OCI-LY3 (cell line): ENCODE data around the gene OSCP1.

Source experiments
- H2AFZ ChIP-seq: fragments of 200-600, 300-600 bp; shearing (Covaris generic); 2 replicates; pipeline ENCODE4 v1.6.0; 2014; ENCODE audit warnings: antibody characterized with exemption, low read depth, low read length
- H3K27ac ChIP-seq: fragments of 200-600, 300-600 bp; sonication (generic); 2 replicates; pipeline ENCODE4 v1.5.1; 2014; ENCODE audit warnings: mild to moderate bottlenecking, low read length, moderate library complexity, mixed read lengths
- H3K27me3 ChIP-seq: fragments of 200-600, 300-600 bp; sonication (generic); 2 replicates; pipeline ENCODE4 v1.6.1; 2014; ENCODE audit warnings: low read depth, low read length, mixed read lengths
- H3K36me3 ChIP-seq: fragments of 200-600, 300-600 bp; sonication (generic); replicated peaks from 2 replicates; pipeline ENCODE3; 2014; ENCODE audit warnings: low read depth, low read length, mixed read lengths
- H3K4me1 ChIP-seq: fragments of 300-600, 200-600 bp; sonication (generic); 2 replicates; pipeline ENCODE4 v1.6.1; 2014; ENCODE audit warnings: low read length, mixed read lengths
- H3K4me2 ChIP-seq: fragments of 200-600, 300-600 bp; sonication (generic); 2 replicates; pipeline ENCODE4 v1.6.1; 2014; ENCODE audit warnings: low read length, mixed read lengths
- H3K4me3 ChIP-seq: fragments of 300-600, 200-600 bp; sonication (generic); 2 replicates; pipeline ENCODE4 v1.5.1; 2014; ENCODE audit warnings: antibody characterized with exemption, mild to moderate bottlenecking, low read length, moderate library complexity
- H3K79me2 ChIP-seq: fragments of 300-600, 200-600 bp; shearing (Covaris generic); 2 replicates; pipeline ENCODE4 v1.6.1; 2014; ENCODE audit warnings: mild to moderate bottlenecking, low read length, mixed read lengths
- H3K9ac ChIP-seq: fragments of 300-600, 200-600 bp; shearing (Covaris generic); 2 replicates; pipeline ENCODE4 v1.6.0; 2014; ENCODE audit warnings: mild to moderate bottlenecking, low read length, moderate library complexity
- H3K9me3 ChIP-seq: fragments of 200-600, 300-600 bp; shearing (Covaris generic); 2 replicates; pipeline ENCODE4 v1.6.1; 2014; ENCODE audit warnings: low read length, mixed read lengths; ENCODE audit not compliant: insufficient read depth
- H4K20me1 ChIP-seq: fragments of 200-600, 300-600 bp; sonication (generic); 2 replicates; pipeline ENCODE4 v1.6.1; 2016; ENCODE audit warnings: low read length, mixed read lengths; ENCODE audit not compliant: insufficient read depth
- EZH2phosphoT487 ChIP-seq: fragments of 200-600 bp; shearing (Covaris generic); IDR thresholded peaks from 2 replicates; pipeline ENCODE4 v1.6.1; 2018; ENCODE audit warnings: antibody characterized with exemption, mixed run types, low read depth
- TF ChIP-seq, protein P1 (sequence below): fragments of 200-600, 300-600 bp; sonication (generic); IDR thresholded peaks from 2 replicates; pipeline ENCODE4 v1.5.1; 2014; ENCODE audit warnings: antibody characterized with exemption, low read length, low read depth

Gene OSCP1

DNA sequence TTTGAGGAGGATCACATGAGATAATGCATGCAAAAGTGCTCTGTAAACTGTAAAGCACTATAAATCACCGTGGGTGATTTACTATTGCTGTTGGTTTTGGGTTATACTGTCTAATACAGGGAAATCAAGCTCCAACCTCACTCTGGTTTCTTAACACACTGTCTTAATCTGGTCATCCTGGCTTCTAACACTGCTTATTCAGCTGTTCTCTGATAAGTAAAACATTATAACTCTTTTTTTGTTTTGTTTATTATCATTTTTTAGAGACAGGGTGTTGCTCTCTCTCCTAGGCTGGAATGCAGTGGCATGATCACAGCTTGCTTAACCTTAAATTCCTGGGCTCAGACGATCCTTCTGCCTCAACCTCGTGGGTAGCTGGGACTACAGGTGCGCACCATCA is 30.7 kb downstream of the OSCP1 start:
- H2AFZ ChIP-seq: no peak overlapping the region
- no peak overlapping the region for H3K4me3 ChIP-seq
- H3K79me2 ChIP-seq: no peaks in the 10 kb centered on the region
- no peak overlapping the region for H3K27ac ChIP-seq
- H3K4me1 ChIP-seq: peaks cover 5% of the 10 kb centered on the region; the same call in 1 of the 2 replicates
- H3K9me3 ChIP-seq: no peaks in the 10 kb centered on the region
- H3K36me3 ChIP-seq: no peaks in the 10 kb centered on the region
- TF ChIP-seq, protein P1, sequence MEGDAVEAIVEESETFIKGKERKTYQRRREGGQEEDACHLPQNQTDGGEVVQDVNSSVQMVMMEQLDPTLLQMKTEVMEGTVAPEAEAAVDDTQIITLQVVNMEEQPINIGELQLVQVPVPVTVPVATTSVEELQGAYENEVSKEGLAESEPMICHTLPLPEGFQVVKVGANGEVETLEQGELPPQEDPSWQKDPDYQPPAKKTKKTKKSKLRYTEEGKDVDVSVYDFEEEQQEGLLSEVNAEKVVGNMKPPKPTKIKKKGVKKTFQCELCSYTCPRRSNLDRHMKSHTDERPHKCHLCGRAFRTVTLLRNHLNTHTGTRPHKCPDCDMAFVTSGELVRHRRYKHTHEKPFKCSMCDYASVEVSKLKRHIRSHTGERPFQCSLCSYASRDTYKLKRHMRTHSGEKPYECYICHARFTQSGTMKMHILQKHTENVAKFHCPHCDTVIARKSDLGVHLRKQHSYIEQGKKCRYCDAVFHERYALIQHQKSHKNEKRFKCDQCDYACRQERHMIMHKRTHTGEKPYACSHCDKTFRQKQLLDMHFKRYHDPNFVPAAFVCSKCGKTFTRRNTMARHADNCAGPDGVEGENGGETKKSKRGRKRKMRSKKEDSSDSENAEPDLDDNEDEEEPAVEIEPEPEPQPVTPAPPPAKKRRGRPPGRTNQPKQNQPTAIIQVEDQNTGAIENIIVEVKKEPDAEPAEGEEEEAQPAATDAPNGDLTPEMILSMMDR: no peak
- TF ChIP-seq EZH2phosphoT487: no peak
- no peaks in the 10 kb centered on the region for H4K20me1 ChIP-seq
- H3K27me3 ChIP-seq: no peaks in the 10 kb centered on the region
- H3K4me2 ChIP-seq: no peak overlapping the region
- no peak overlapping the region for H3K9ac ChIP-seq

DNA sequence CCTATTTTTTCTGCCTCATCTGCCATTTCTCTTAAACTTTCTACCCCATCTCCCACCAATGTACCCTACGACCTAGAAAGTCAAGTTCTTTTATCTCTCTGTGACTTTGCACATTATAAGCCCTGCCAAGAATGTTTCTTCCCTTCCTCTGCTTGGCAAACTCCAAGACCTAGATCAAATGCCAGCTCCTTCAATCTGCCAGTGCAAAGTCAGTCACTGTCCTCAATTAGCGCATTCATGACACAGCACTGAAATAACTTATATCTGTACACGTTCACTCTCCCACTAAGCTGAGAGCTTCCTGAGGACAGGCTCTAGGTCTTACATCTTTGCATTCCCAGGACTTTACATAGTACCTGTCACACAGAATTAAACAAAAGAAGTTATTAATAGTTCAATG is 31.1 kb downstream of the OSCP1 start:
- TF ChIP-seq, protein P1: no peak
- TF ChIP-seq EZH2phosphoT487: no peak
- H3K27me3 ChIP-seq: no peaks in the 10 kb centered on the region
- no peak overlapping the region for H3K4me2 ChIP-seq
- H3K9me3 ChIP-seq: no peaks in the 10 kb centered on the region
- no peaks in the 10 kb centered on the region for H3K79me2 ChIP-seq
- no peak overlapping the region for H2AFZ ChIP-seq
- no peak overlapping the region for H3K4me3 ChIP-seq
- no peak overlapping the region for H3K9ac ChIP-seq
- H3K36me3 ChIP-seq: no peaks in the 10 kb centered on the region
- H3K27ac ChIP-seq: no peak overlapping the region
- no peaks in the 10 kb centered on the region for H4K20me1 ChIP-seq
- peaks cover 5% of the 10 kb centered on the region; the same call in 1 of the 2 replicates for H3K4me1 ChIP-seq

DNA sequence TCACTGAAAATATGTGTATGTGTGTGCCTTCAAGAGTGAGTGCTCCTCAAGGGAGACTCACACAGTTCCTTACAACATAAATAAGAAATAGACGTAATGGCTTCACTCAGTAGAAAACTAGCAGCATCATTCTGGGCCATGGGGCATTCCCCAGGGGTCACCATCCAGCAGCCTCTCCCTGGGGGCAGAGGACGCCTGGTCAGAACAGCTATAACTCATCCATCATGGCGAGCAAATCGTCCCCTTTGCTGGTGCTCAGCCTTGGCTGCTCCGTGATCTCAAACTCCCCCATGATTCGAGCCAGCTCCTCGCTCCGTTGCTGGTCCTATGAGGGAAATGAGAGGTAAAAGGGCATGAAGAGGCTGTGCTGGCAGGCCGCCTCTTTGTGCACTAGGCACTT is 32.3 kb downstream of the OSCP1 start:
- H3K27ac ChIP-seq: no peak overlapping the region
- no peaks in the 10 kb centered on the region for H3K36me3 ChIP-seq
- no peak overlapping the region for H3K9ac ChIP-seq
- no peaks in the 10 kb centered on the region for H3K79me2 ChIP-seq
- H4K20me1 ChIP-seq: no peaks in the 10 kb centered on the region
- no peak overlapping the region for H2AFZ ChIP-seq
- no peaks in the 10 kb centered on the region for H3K9me3 ChIP-seq
- H3K27me3 ChIP-seq: no peaks in the 10 kb centered on the region
- TF ChIP-seq EZH2phosphoT487: no peak
- TF ChIP-seq, protein P1: no peak
- H3K4me3 ChIP-seq: no peak overlapping the region
- H3K4me1 ChIP-seq: peaks cover 5% of the 10 kb centered on the region; the same call in 1 of the 2 replicates
- H3K4me2 ChIP-seq: no peak overlapping the region

DNA sequence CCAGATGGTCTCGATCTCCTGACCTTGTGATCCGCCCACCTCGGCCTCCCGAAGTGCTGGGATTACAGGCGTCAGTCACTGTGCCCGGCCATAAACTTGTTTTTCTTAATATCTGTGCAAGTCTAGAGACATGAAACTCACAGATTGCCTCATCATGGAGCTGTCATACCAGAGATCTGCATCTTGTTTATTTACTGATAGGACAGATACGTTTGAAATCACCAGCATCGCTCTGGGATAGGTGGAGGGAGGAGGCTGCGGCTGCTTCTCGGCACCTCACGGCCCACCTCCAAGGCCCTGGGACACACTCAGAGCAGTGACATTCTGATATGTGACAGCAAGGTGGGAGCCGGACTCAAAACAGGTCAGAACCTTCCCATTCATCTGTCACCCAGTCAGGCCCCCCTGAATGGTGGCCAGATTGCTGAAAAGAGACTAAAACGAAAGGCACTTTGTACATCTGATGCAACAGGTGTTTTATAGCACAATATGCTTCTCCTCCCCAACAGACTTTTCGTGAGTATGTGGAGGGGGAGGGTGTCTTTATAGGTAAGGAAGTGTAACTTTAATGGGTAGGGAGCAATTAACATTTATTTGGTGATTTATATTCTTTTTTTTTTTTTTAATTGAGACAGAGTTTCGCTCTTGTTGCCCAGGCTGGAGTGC is 34.5 kb downstream of the OSCP1 start:
- Histone ChIP-seq H3K9ac (no peak overlapping the region), H3K9me3 (no peaks in the 10 kb centered on the region), H2AFZ (no peak overlapping the region), H3K79me2 (no peaks in the 10 kb centered on the region), H3K36me3 (no peaks in the 10 kb centered on the region), H3K27ac (no peak overlapping the region), H4K20me1 (no peaks in the 10 kb centered on the region), H3K4me2 (no peak overlapping the region), H3K4me3 (no peak overlapping the region), H3K27me3 (no peaks in the 10 kb centered on the region), H3K4me1 (peaks cover 5% of the 10 kb centered on the region)
- TF ChIP-seq, protein P1: no peak
- TF ChIP-seq EZH2phosphoT487: no peak
